GM12801 (cell line): Measurements from ENCODE around the gene DLGAP1.

Experiments
- CTCF ChIP-seq: IDR thresholded peaks from one replicate; pipeline ENCODE4 v1.5.1; 2011; ENCODE audit warnings: control low read depth; ENCODE audit not compliant: insufficient read length; ENCODE audit errors: extremely low read depth

The DLGAP1 gene

GRCh38 chr18:3480827-3481573 lies 974.1 kb downstream of the DLGAP1 start:
- no peak for TF ChIP-seq CTCF

- no peak for TF ChIP-seq CTCF
These were observed 975.1 kb downstream of the DLGAP1 start for GRCh38 chr18:3479978-3480509.

- TF ChIP-seq CTCF = no peak
These were observed 976.7 kb downstream of the DLGAP1 start for GRCh38 chr18:3478262-3478978.

- TF ChIP-seq CTCF = no peak
These were observed 982.2 kb downstream of the DLGAP1 start for GRCh38 chr18:3472681-3473544.

GRCh38 chr18:3471141-3471648 lies 983.9 kb downstream of the DLGAP1 start:
- no peak for TF ChIP-seq CTCF

GRCh38 chr18:3468833-3469232 lies 986.3 kb downstream of the DLGAP1 start:
- no peak for TF ChIP-seq CTCF
